Prostate gland (tissue), 2 donors: ENCODE data around the gene SYNPO. TPM values are rescaled to one million over a fixed set of nuclear protein-coding genes. Genes with fewer than 3 reads are reported as not detected.

ENCODE experiments used
- DNase-seq: peaks from one replicate; pipeline ENCODE4 v3.0.0-alpha.2; 2019; ENCODE audit warnings: low spot score
- H3K27ac ChIP-seq, 2 donors: fragments of 200-600 bp; sonication (generic); 2 replicates each; pipeline ENCODE4 v1.5.1; 2017 to 2019
- H3K27me3 ChIP-seq: fragments of 200-600 bp; sonication (generic); replicated peaks from 2 replicates; pipeline ENCODE4 v1.5.1; 2019; ENCODE audit not compliant: insufficient read depth
- H3K36me3 ChIP-seq, 2 donors: fragments of 200-600 bp; sonication (generic); 1 replicate in 1 of 2; 2 replicates in 1 of 2; pipeline versions ENCODE4 v1.5.1 to v1.8.1; 2017 to 2019
- H3K4me1 ChIP-seq: fragments of 200-600 bp; sonication (generic); replicated peaks from 2 replicates; pipeline ENCODE4 v1.5.1; 2019
- H3K4me3 ChIP-seq, 2 donors: fragments of 200-600 bp; sonication (generic); 2 replicates each; pipeline ENCODE4 v1.5.1; 2017 to 2019
- H3K9me3 ChIP-seq: fragments of 200-600 bp; sonication (generic); 2 replicates; pipeline ENCODE4 v1.5.1; 2017
- CTCF ChIP-seq, 4 experiments: fragments of 200-600 bp in 2 of 4; fragments of 450-650 bp in 2 of 4; sonication (generic) in 2 of 4; IDR thresholded peaks; 1 replicate in 3 of 4; 2 replicates in 1 of 4; pipeline ENCODE4 v1.5.1; 2016 to 2019; ENCODE audit warnings: antibody characterized with exemption in 4 of 4, mild to moderate bottlenecking in 2 of 4, moderate library complexity in 2 of 4
- POLR2A ChIP-seq: fragments of 450-650 bp; IDR thresholded peaks from one replicate; pipeline ENCODE4 v1.6.1; 2016; ENCODE audit warnings: antibody characterized with exemption, mild to moderate bottlenecking
- POLR2AphosphoS5 ChIP-seq: sonication (generic); formaldehyde crosslinking; IDR thresholded peaks from one replicate; pipeline ENCODE4 v1.6.1; 2017; ENCODE audit warnings: antibody characterized with exemption
- WGBS: methylation state at CpG from one replicate; pipeline ENCODE4 v1.1.5; 2018; 5-methylcytosine and 5-hydroxymethylcytosine counted together
- intact Hi-C: fragments of 100-400 bp; cut with DNase I; formaldehyde crosslinking; loops from one replicate; pipeline ENCODE4 v1.14.2; 2022
- total RNA-seq, 2 donors: library from RNA; depleted of rRNA; stranded (reverse); fragments of >200 nt; gene quantifications; one replicate each; pipeline ENCODE4 v1.1.0, GENCODE V29; 2016

SYNPO gene
- total RNA-seq, 2 donors from 2014 or later, result 13.7 to 61.0 TPM

DNA sequence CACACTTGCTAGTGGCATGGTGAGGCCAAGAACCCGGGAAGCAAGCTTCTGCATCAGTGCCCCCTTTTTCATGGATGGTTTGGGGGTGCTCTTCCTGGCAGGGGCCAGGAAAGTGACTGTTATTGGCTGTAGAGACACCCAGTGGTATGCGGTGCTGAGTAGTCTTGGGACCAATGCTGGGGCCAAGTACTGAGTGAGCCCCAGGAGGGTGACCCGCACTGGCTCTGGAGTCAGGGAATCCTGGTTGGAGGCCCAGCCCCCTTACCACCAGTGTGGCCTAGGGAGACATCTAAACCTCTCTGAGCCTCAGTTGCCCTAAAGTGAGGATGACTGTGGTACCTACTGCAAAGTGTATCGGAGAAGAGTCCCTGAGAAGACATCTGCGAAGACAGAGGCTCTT lies 41.2 kb upstream of the SYNPO start:
- H3K36me3 ChIP-seq, result no peaks in the 10 kb centered on the region
- intact Hi-C loops, result no loop called here
- DNase-seq, result no peak
- H3K27ac ChIP-seq, result no peak overlapping the region
- WGBS, result 75% methylated on average over 5 of the region's 5 CpGs
- no peaks in the 10 kb centered on the region for H3K4me1 ChIP-seq
- no peak for TF ChIP-seq CTCF (IDR thresholded peaks at IDR 0.05)
- no peak for TF ChIP-seq POLR2AphosphoS5
- no peak for TF ChIP-seq POLR2A
- no peaks in the 10 kb centered on the region for H3K27me3 ChIP-seq
- no peaks in the 10 kb centered on the region for H3K9me3 ChIP-seq
- no peak overlapping the region for H3K4me3 ChIP-seq

GRCh38 chr5:150599917-150600511 lies 40.4 kb upstream of the SYNPO start:
- intact Hi-C loops, result no loop called here
- WGBS, result 39% methylated on average over 11 of the region's 11 CpGs
- peak overlapping the region in 1 of 2 donors; percentile 49 for H3K27ac ChIP-seq
- no peaks in the 10 kb centered on the region for H3K4me1 ChIP-seq
- H3K4me3 ChIP-seq, result no peak overlapping the region
- H3K27me3 ChIP-seq, result no peaks in the 10 kb centered on the region
- H3K9me3 ChIP-seq, result no peaks in the 10 kb centered on the region
- H3K36me3 ChIP-seq, result no peaks in the 10 kb centered on the region
- TF ChIP-seq POLR2A (peak; percentile 51), CTCF (IDR thresholded peaks at IDR 0.05) (no peak), POLR2AphosphoS5 (no peak)
- DNase-seq, result peak; percentile 54

GRCh38 chr5:150600616-150601490 lies 39.6 kb upstream of the SYNPO start:
- Histone ChIP-seq H3K4me3 (no peak overlapping the region), H3K9me3 (no peaks in the 10 kb centered on the region), H3K4me1 (no peaks in the 10 kb centered on the region), H3K27me3 (no peaks in the 10 kb centered on the region), H3K36me3 (no peaks in the 10 kb centered on the region), H3K27ac (peak overlapping the region; percentile 33 to 49)
- DNase-seq, result no peak
- WGBS, result 37% methylated on average over 25 of the region's 25 CpGs
- TF ChIP-seq CTCF (IDR thresholded peaks at IDR 0.05) (peak in 1 of 4 experiments; percentile 11), POLR2A (no peak), POLR2AphosphoS5 (no peak)
- intact Hi-C loops, result no loop called here

- Histone ChIP-seq H3K27me3 (no peaks in the 10 kb centered on the region), H3K4me1 (no peaks in the 10 kb centered on the region), H3K27ac (no peak overlapping the region), H3K36me3 (no peaks in the 10 kb centered on the region), H3K9me3 (no peaks in the 10 kb centered on the region), H3K4me3 (no peak overlapping the region)
- intact Hi-C loops, result no loop called here
- no peak for DNase-seq
- no peak for TF ChIP-seq POLR2AphosphoS5
- TF ChIP-seq POLR2A, result no peak
- no peak for TF ChIP-seq CTCF (IDR thresholded peaks at IDR 0.05)
- WGBS, result 73% methylated on average over 12 of the region's 16 CpGs
Measured at GRCh38 chr5:150601491-150602345, 38.7 kb upstream of the SYNPO start.
